ENCODE results near the gene TMEM232. TPM values are rescaled to one million over a fixed set of nuclear protein-coding genes. Genes with fewer than 3 reads are reported as not detected.

Gene TMEM232

GRCh38 chr5:110376281-110376951 is 350.1 kb downstream of the TMEM232 start:
- Histone ChIP-seq H3K4me3 (ENCODE audit: insufficient read depth in 1 of 2, low read depth in 1 of 2, low read length in 2 of 2) (no peak overlapping the region), H3K79me1 (replicated peaks; ENCODE audit: low read length, poor library complexity, severe bottlenecking) (no peaks in the 10 kb centered on the region), H3K4me1 (ENCODE audit: control insufficient read depth, insufficient read depth, low read depth, low read length) (peaks cover 2% of the 10 kb centered on the region), H3K9me3 (ENCODE audit: control insufficient read depth, low read length) (no peaks in the 10 kb centered on the region), H3K23ac (ENCODE audit: low read length in 2 of 2) (no peak overlapping the region), H3K9ac (ENCODE audit: low read length) (peak overlapping the region; percentile 34), H4K8ac (ENCODE audit: low read length) (no peak overlapping the region), H2BK5ac (ENCODE audit: low read depth, low read length, poor library complexity, severe bottlenecking) (no peak overlapping the region), H2BK12ac (ENCODE audit: low read length in 2 of 2) (no peak overlapping the region), H3K36me3 (ENCODE audit: control insufficient read depth in 1 of 2, insufficient read depth in 2 of 2, low read depth in 1 of 2, low read length in 2 of 2) (no peaks in the 10 kb centered on the region), H2BK15ac (ENCODE audit: low read depth, poor library complexity, severe bottlenecking) (no peak overlapping the region), H3K4ac (ENCODE audit: low read depth in 1 of 2, low read length in 2 of 2) (peak overlapping the region in 1 of 2 experiments; percentile 51), H3K27me3 (ENCODE audit: control insufficient read depth in 1 of 2, insufficient read depth in 1 of 2, low read length in 2 of 2) (no peaks in the 10 kb centered on the region), H2AFZ (ENCODE audit: low read depth, low read length) (no peak overlapping the region), H4K91ac (ENCODE audit: low read length) (no peak overlapping the region), H3K14ac (ENCODE audit: low read length in 2 of 2) (peak overlapping the region in 1 of 2 experiments; percentile 79), H3K4me2 (ENCODE audit: low read length, poor library complexity, severe bottlenecking) (no peak overlapping the region), H3K18ac (ENCODE audit: low read depth in 1 of 2, low read length in 2 of 2) (peak overlapping the region in 1 of 2 experiments; percentile 70), H3K27ac (ENCODE audit: low read length, poor library complexity, severe bottlenecking) (no peak overlapping the region), H2AK5ac (ENCODE audit: low read length, severe bottlenecking) (no peak overlapping the region), H2BK120ac (ENCODE audit: low read depth, low read length) (no peak overlapping the region)
- WGBS, result 26% methylated on average over 4 of the region's 4 CpGs
- peak; percentile 19 for DNase-seq

GRCh38 chr5:110371725-110372041 is 354.8 kb downstream of the TMEM232 start:
- no peak for DNase-seq
- H2BK15ac ChIP-seq (ENCODE audit: low read depth, poor library complexity, severe bottlenecking), result no peak overlapping the region
- H3K18ac ChIP-seq (ENCODE audit: low read depth in 1 of 2, low read length in 2 of 2), result no peak overlapping the region
- no peak overlapping the region for H2BK12ac ChIP-seq (ENCODE audit: low read length in 2 of 2)
- no peaks in the 10 kb centered on the region for H3K36me3 ChIP-seq (ENCODE audit: control insufficient read depth in 1 of 2, insufficient read depth in 2 of 2, low read depth in 1 of 2, low read length in 2 of 2)
- no peak overlapping the region for H3K9ac ChIP-seq (ENCODE audit: low read length)
- H2AK5ac ChIP-seq (ENCODE audit: low read length, severe bottlenecking), result no peak overlapping the region
- H3K4me1 ChIP-seq (ENCODE audit: control insufficient read depth, insufficient read depth, low read depth, low read length), result peaks cover 2% of the 10 kb centered on the region
- no peak overlapping the region for H2BK120ac ChIP-seq (ENCODE audit: low read depth, low read length)
- no peak overlapping the region for H3K4me3 ChIP-seq (ENCODE audit: insufficient read depth in 1 of 2, low read depth in 1 of 2, low read length in 2 of 2)
- no peaks in the 10 kb centered on the region for H3K27me3 ChIP-seq (ENCODE audit: control insufficient read depth in 1 of 2, insufficient read depth in 1 of 2, low read length in 2 of 2)
- H4K91ac ChIP-seq (ENCODE audit: low read length), result no peak overlapping the region
- no peak overlapping the region for H2AFZ ChIP-seq (ENCODE audit: low read depth, low read length)
- no peak overlapping the region for H3K4me2 ChIP-seq (ENCODE audit: low read length, poor library complexity, severe bottlenecking)
- no peak overlapping the region for H4K8ac ChIP-seq (ENCODE audit: low read length)
- no peak overlapping the region for H3K27ac ChIP-seq (ENCODE audit: low read length, poor library complexity, severe bottlenecking)
- no peaks in the 10 kb centered on the region for H3K9me3 ChIP-seq (ENCODE audit: control insufficient read depth, low read length)
- H3K23ac ChIP-seq (ENCODE audit: low read length in 2 of 2), result no peak overlapping the region
- H3K4ac ChIP-seq (ENCODE audit: low read depth in 1 of 2, low read length in 2 of 2), result no peak overlapping the region
- H3K14ac ChIP-seq (ENCODE audit: low read length in 2 of 2), result no peak overlapping the region
- no peak overlapping the region for H2BK5ac ChIP-seq (ENCODE audit: low read depth, low read length, poor library complexity, severe bottlenecking)
- 93% methylated on average over 2 of the region's 3 CpGs for WGBS
- H3K79me1 ChIP-seq (replicated peaks; ENCODE audit: low read length, poor library complexity, severe bottlenecking), result no peaks in the 10 kb centered on the region

- Histone ChIP-seq H3K23ac (ENCODE audit: low read length in 2 of 2) (no peak overlapping the region), H2AFZ (ENCODE audit: low read depth, low read length) (peak overlapping the region; percentile 56), H4K8ac (ENCODE audit: low read length) (no peak overlapping the region), H3K27me3 (ENCODE audit: control insufficient read depth in 1 of 2, insufficient read depth in 1 of 2, low read length in 2 of 2) (no peaks in the 10 kb centered on the region), H2BK120ac (ENCODE audit: low read depth, low read length) (no peak overlapping the region), H3K4me3 (ENCODE audit: insufficient read depth in 1 of 2, low read depth in 1 of 2, low read length in 2 of 2) (no peak overlapping the region), H3K27ac (ENCODE audit: low read length, poor library complexity, severe bottlenecking) (peak overlapping the region; percentile 49), H3K4me2 (ENCODE audit: low read length, poor library complexity, severe bottlenecking) (no peak overlapping the region), H3K4me1 (ENCODE audit: control insufficient read depth, insufficient read depth, low read depth, low read length) (peaks cover 1% of the 10 kb centered on the region), H3K4ac (ENCODE audit: low read depth in 1 of 2, low read length in 2 of 2) (no peak overlapping the region), H2BK12ac (ENCODE audit: low read length in 2 of 2) (no peak overlapping the region), H2BK15ac (ENCODE audit: low read depth, poor library complexity, severe bottlenecking) (no peak overlapping the region), H3K9me3 (ENCODE audit: control insufficient read depth, low read length) (no peaks in the 10 kb centered on the region), H2BK5ac (ENCODE audit: low read depth, low read length, poor library complexity, severe bottlenecking) (no peak overlapping the region), H3K9ac (ENCODE audit: low read length) (no peak overlapping the region), H3K14ac (ENCODE audit: low read length in 2 of 2) (no peak overlapping the region), H4K91ac (ENCODE audit: low read length) (no peak overlapping the region), H2AK5ac (ENCODE audit: low read length, severe bottlenecking) (no peak overlapping the region), H3K36me3 (ENCODE audit: control insufficient read depth in 1 of 2, insufficient read depth in 2 of 2, low read depth in 1 of 2, low read length in 2 of 2) (no peaks in the 10 kb centered on the region), H3K18ac (ENCODE audit: low read depth in 1 of 2, low read length in 2 of 2) (peak overlapping the region in 1 of 2 experiments; percentile 16), H3K79me1 (replicated peaks; ENCODE audit: low read length, poor library complexity, severe bottlenecking) (no peaks in the 10 kb centered on the region)
- WGBS, result 92% methylated on average over 1 of the region's 1 CpG
- no peak for DNase-seq
Measured at GRCh38 chr5:110371011-110371724, 355.3 kb downstream of the TMEM232 start.

Small RNA genes lying within 50 kb of the gene (small RNA-seq; reads per million reads assigned to genes)
- not detected for gene MIR548F3 (ENCODE audit: low read depth)
- not detected for gene RF00432 (ENCODE audit: low read depth)
